GM21737 (cell line): Measurements from ENCODE around the gene SLC27A5.
"Not testable (repeated sequence)": the region's sequence is repeated elsewhere in the genome, so short reads cannot be mapped to it uniquely, and the experiment has no call there.

ENCODE experiments used
- ATAC-seq: cut with Tn5 transposase; IDR thresholded peaks from one replicate; pipeline ENCODE4 v1.9.1; 2021; ENCODE audit warnings: mild to moderate bottlenecking, moderate library complexity; ENCODE audit not compliant: unreplicated experiment

SLC27A5 gene

DNA sequence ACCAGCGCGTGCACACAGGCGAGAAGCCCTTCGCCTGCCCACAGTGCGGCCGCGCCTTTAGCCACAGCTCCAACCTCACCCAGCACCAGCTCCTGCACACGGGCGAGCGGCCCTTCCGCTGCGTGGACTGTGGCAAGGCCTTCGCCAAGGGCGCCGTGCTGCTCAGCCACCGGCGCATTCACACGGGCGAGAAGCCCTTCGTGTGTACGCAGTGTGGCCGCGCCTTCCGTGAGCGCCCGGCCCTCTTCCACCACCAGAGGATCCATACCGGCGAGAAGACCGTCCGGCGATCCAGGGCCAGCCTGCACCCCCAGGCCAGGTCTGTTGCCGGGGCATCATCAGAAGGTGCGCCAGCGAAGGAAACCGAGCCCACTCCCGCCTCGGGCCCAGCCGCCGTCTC, 40.1 kb downstream of the SLC27A5 start:
- no peak for ATAC-seq

GRCh38 chr19:58470837-58471543, 40.8 kb downstream of the SLC27A5 start:
- ATAC-seq: not testable (repeated sequence)

DNA sequence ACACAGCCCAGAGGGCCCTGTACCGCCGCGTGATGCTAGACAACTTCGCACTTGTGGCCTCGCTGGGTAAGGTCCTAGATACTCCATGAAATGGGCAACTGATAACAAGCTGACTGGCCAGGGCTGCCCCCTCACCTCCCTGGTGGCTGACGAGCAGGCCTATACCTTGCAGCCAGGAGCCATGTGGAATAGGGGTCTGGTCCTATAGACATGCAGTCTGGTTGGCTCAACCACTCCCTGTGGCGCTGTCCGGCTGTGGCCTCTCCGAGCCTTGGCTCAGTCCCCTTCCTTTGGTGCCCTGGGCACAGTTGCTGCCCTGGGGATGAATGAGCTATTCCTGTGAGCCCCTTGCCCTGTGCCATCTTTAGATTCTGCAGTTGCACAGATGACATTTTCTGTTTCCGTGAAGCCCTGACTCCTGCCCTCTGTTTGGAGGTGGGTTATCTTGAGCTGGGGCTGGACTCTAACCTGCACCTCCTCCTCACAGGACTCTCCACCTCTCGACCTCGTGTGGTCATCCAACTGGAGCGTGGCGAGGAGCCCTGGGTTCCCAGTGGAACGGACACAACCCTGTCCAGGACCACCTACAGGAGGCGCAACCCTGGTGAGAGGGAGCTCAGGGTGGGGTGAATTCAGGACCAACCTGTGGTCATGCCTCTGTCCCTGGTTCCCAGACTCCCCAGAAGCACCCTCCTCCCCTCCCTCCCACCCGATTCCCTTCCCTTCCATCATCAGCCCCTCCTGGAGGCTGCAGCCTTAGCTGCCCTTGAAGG, 42.4 kb downstream of the SLC27A5 start:
- no peak for ATAC-seq

GRCh38 chr19:58468216-58468839, 43.5 kb downstream of the SLC27A5 start:
- no peak for ATAC-seq

- ATAC-seq: peak; percentile 92
Observed at GRCh38 chr19:58466760-58467589, 44.8 kb downstream of the SLC27A5 start, which contains the start of gene ZNF324. ZNF324 (plus strand) TSS chr19:58467080; CDS start chr19:58469186, 2,106 bp downstream.

DNA sequence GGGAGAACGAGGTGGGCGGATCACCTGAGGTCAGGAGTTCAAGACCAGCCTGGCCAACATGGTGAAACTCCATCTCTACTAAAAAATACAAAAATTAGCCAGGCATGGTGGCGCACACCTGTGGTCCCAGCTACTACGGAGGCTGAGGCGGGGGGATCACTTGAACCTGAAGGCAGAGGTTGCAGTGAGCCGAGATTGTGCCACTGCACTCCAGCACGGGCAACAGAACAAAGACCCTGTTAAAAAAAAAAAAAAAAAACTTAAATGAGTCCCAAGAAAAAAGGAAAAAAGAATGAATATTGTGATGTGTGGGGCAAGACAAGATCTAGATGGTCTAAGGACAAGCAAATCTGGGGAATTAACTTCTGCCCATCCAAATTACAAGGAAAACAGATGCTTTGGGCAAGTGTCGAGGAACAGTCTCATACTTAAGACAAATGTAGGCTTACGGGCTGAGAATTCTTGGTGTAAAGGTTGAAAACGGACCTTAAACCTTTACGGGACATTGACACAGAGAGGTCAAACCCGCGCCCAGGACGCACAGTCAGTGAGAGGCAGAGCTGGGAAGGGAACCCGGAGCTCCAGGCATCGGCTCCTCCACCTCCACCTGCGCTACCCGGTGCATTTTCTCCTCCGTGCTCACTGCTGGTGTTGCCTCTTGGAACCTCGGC, 45.6 kb downstream of the SLC27A5 start:
- peak; percentile 22 for ATAC-seq

DNA sequence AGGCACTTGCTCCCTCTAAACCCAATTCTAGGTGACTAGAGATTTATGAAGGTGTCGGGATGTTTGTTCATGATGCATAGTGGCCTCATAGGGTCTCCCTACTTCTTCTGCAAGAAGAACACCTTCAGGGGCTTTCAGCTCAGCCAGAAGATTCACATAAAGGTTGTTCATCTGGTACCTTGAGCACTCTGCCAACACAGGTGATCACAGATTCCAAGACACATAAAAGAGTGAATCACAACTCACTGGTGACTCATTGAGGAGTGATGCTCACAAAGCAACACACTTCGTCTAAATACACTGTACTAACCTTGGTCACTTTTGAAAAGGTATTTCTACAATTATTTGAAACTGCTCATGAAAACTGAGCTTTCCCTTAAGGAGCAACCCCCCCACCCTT, 51.8 kb downstream of the SLC27A5 start:
- no peak for ATAC-seq

GRCh38 chr19:58456111-58456510, 55.7 kb downstream of the SLC27A5 start:
- ATAC-seq: no peak

- no peak for ATAC-seq
Observed at GRCh38 chr19:58455306-58455705, 56.5 kb downstream of the SLC27A5 start.

- no peak for ATAC-seq
Observed at GRCh38 chr19:58453743-58454142, 58.0 kb downstream of the SLC27A5 start.

DNA sequence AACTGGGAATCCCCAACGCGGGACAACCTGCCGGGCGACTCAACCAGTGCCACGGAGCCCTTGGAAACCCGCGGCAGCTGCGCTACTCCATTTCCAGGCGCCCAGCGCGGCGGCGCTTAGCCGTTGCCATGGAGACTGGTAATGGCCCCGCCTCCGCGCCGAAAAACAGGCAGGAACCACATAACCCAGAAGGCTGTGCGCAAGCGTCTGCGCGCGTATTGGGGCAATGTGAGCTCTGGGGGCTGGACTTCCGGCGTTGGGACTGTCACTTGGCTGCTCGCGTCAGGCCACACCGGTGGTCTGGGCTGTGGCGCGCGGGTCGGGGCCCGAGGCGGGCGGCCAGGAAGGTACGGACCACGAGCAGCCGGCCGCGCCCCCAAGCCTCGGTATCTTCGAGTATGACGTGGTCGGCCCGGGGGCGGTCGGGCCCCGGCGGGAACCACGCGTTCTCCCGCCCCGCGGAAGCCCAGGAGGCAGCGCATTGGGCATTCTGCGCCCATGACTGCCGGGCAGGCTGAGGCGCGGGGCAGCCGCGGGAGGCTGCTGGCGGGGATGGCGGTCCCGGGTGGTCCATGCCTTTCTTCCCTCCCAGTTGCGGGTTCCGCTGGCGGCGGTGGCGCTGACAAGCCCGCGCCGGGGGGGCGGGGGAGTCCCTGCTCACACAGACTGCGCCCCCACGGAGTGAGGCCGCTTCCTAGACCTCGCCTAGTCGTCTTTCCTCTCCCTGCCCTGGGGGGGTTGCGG, 60.3 kb downstream of the SLC27A5 start, which contains the start of gene ZNF324B:
ZNF324B (plus strand) TSS at position 265 of the 744 bp plus-strand sequence. CDS start 2,080 bp downstream, outside the sequence.
- ATAC-seq: peak; percentile 87

DNA sequence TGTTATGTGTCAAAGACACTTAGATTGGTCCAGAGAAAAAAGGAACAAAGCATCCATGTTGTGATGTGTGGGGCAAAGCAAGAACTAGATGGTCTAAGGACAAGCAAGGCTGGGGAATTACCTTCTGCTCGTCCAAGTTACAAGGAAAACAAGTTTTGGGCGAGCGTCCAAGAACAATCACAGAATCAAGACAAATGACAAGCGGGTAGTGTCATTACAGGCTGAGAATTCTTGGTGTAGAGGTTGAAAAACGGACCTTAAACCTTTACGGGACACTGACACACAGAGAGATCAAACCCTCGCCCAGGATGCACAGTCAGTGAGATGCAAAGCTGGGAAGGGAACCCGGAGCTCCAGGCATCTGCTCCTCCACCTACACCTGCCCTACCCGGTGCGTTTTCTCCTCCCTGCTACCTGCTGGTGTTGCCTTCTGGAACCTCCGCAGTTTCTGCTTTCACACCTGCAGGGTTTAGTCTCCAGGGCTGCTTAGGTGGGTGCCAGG, 60.9 kb downstream of the SLC27A5 start:
- ATAC-seq: peak; percentile 15

- not testable (repeated sequence) for ATAC-seq
Observed at GRCh38 chr19:58449980-58450379, 61.8 kb downstream of the SLC27A5 start.

DNA sequence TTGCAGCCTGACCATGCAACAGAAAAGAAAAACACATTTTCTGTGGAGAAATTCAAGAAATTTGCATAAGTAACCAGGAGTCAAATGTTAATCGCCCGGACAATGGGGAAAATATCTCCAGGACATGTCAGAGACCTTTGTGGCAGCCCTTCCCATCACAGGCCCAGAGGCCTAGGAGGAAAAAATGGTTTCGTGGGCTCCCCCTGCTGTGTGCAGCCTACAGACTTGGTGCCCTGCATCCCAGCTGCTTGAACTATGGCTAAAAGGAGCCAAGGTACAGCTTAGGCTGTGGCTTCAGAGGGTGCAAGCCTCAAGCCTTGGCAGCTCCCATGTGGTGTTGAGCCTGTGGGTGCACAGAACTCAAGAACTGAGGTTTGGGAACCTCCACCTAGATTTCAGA, 62.9 kb downstream of the SLC27A5 start:
- ATAC-seq: not testable (repeated sequence)
